ENCODE data around the gene STC2.

Gene STC2

DNA sequence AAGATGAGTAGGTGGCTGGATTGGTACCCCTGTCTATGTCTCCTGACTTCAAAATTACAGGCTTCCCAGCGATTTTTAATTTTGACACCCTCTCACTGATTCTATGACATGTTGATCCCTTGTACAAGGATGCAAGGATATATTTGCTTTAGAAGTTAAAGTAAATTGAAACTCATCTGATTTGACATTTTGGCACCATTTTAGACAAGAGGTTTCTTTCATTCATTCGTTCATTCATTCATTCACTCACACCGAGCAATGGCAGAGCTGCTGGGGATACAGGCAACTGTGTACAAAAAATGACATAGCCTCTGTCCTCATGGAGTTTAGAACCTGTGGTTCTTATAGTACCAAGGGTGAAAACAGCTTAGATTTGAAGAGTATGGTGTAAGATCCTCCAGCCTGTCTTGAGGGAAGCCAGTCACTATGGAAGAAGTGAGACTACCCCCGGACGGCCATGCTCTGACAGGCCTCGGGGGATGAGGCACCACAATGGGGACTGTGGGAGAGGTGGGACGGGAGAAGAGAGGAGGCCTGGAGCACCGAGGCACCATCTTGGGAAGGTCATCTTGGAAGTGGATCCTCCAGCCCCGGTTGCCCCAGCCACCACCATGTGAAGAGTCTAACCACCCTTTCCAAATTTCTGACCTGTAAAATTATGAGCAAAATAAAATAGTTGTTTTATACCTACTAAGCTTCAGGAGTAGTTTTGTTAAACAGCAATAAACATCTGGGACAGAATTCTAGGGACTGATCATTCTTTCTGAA lies 16.2 kb downstream of the STC2 start:
- no peak for DNase-seq

DNA sequence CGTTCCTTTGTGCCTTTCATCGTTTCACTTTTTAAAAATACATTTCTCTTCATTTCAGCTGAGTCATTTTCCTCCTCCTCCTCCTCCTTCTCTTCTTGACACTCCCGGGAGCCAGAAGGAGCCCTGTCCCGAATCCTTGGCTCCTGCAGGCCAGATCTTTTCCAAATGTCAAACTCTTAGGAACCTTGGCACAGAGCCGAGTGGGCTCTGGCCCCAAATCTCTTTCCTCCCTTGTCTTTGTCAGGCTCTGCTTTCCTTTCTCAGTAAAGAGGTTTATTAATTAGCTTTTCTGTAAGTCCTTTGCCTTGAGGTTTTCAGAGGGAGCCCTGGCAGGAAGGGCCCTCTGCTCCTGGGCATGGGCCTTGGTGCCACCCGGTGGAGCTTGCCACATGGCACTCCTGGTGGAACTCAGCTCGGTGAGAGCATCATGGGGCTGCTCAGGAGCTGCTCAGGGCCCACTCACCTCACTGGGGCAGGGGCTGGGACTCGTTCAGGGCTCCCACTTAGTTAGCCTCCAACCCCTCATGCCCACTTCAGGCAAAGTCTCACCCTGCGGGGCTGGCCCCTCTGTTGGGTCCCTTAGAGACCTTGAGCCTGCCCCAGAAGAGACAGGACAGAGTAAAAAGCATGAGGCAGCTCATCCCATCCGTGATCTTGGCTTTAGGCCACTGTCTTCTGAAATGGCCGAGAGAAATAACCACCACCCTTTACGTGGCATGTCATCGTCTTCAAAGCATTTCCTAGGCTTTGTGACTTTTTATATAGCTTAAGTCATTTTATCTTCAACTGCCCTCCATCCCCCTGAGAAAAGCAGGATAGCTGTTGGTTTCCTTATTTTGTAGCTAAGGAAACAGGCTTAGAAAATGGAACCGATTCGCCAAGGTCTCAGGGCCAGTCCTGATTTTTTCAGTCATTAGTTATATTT lies 17.1 kb downstream of the STC2 start:
- DNase-seq: no peak

DNA sequence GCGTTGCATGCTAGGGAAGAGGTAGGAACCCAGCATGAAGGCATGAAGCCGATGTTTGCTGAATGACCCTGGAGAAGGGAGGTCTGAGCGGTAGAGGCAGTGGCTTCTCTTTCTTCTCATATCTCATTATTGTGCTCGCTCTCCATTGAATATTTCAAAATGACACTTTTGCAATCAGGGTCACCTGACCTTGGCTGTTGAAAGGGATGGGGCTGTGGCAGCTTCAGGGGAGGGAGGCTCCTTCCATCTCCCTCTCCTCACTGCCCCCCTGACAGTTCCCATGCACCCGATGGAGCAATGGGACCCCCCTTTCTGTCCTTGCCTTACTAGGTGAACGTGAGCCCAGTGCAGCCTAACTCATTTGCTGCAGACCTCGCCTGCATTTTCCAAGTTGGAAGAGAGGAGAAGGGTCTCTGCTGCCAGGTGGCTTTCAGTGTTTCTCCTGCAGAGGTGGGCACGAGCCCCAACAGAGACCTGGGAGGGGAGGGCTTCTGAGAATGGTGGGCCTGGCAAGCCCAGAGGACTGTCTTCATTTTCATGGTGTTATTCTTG lies 17.9 kb downstream of the STC2 start:
- no peak for DNase-seq

DNA sequence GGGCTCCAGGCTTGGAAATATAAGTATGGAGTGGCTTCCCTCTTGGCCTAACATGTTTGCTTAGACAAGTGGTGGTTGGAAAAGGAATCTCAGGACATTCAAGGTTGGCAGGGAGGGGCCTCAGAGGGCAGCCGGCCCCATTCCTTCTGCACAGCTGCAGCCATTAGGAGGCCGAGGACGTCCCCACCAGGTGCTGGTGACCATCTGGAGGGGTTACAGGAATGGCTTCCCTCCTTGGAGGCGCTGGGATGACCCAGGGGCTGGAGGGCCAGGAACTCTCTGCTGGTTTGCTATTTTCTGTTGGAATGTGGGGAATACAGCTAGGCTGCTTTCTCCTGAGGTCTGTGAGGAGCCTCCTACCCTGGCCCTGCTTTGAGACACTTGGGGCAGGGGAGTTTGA lies 18.5 kb downstream of the STC2 start:
- DNase-seq: no peak

DNA sequence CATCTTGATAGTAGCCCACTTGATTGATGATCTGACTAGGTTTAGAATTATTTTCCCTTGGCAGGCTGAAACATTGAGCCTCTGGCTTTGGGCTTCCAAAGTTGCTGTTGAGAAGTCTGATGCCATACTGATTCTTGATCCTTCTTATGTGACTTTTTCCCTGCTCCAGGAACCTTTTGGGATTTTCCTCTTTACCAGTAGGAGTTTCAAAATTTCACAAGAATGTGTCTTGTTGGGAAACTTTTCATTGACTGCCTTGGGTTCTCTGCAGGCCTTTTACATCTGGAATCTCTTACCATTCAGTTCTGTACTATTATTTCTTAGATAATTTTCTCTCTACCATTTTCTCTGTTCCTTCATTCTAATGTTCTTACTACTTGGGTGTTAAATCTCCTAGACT lies 20.0 kb downstream of the STC2 start:
- DNase-seq: no peak

DNA sequence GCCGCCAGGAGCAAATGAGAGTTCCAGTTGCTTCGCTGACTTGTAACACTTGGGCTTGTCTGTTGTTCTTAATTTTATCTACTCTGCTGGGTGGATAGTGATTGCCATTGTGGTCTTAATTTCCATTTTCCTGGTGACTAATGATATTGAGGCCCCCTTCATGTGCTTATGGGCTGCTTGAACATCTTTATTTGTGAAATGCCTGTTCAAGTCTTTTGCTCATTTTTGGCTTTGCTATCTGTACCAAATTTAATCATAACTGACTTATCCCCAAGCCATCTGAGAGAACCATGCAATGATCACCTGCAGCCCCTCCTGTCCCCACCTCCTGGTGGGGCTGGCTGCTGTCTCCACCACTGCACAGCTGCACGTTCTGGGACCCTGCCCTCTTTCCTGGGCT lies 20.5 kb downstream of the STC2 start:
- DNase-seq: no peak

DNA sequence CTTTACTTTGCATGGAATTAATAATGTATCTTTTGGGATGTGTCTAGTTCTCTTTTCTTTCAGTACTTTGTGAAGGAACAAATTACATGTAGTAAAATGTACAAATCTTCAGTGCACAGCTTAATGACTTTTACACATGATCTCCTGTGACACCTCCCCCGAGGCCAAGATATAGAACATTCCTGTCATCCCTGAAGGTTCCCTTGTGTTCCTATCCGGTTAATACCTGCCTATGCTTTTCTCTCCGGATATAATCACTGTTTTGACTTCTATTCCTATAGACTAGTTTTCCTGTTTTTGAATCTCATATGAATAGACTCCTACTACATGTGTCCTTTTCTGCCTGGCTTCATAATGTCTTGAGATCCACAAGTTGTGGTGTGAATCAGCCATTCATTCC lies 21.5 kb downstream of the STC2 start:
- DNase-seq: no peak

DNA sequence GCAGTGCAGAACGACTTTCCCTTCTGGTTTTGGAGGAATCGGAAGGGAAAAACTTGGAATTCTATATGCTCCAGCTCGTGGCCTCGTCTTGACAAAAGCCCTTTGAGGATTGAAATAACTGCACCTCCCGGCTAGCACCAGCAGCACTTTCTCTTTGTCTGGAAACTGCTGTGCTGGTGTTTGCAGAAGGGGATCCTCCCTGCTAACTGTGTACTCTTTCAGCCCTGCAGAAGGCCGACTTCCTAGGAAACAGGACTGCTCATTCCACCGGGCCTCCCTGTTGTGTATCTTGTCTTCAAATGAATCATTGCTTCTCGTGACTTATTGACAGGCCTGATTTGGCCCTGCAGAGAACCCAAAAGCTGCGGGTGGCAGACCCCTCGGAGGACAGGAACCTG lies 23.6 kb downstream of the STC2 start:
- DNase-seq: no peak

DNA sequence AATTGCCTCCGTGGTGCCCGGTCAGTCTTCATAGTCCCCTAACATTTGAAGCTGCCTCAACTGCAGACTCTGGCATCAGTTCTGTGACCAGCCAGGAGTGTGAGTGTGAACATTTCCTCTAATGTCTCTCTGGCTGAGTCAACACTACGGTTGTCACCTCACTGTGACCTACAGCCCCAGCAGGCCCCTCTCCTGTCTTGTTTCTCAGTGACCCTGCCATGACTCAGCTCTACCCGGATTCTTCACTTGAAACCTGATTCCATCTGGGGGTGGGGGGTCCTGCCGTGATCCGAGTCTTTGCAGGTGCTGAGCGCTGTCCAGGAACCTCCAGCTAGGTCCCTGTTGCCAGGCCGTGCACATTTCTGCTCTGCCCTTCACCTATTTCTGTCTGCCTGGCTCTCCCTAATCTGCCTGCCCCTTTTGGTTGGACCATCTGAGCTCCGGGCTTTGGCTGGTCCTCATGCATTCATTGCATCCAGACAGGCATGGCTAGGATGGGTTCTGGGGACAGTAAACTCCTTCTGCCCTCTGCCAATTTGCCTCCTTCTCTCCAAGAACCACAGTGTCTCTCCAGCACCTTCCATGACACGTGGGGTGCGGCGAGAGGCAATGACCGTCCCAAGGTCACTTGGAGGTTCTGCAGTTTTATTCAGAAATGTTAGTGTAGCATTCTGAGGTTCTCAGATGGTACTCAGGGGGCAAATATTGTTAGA lies 24.2 kb downstream of the STC2 start:
- DNase-seq: no peak

DNA sequence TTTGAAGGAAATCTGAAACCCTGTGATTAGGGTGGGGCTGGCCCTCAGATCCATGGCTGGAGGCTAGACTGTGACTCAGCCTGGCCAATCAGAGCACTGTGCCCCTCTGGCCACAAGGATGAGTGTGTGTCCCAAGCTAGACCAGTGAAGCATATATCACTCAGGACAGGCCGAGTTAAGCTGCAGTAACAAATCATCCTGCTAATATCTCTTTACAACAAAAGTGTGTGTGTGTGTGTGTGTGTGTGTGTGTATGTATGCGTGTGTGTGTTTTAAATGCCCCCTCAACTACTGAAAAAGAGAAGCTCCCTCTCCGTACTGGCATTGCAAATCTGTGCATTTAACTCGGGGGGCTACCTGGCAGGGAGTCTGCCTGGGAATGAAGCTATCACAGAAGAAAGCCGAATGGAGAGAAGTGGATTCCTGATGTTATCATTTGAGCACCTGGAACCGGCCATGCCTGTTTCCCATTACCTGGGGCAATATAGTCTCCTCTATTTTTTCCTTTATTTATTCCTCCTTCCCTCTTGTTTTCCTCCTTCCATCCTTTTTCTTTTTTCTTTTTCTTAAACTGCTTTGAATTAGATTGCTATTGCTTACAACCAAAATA lies 25.6 kb downstream of the STC2 start:
- no peak for DNase-seq

DNA sequence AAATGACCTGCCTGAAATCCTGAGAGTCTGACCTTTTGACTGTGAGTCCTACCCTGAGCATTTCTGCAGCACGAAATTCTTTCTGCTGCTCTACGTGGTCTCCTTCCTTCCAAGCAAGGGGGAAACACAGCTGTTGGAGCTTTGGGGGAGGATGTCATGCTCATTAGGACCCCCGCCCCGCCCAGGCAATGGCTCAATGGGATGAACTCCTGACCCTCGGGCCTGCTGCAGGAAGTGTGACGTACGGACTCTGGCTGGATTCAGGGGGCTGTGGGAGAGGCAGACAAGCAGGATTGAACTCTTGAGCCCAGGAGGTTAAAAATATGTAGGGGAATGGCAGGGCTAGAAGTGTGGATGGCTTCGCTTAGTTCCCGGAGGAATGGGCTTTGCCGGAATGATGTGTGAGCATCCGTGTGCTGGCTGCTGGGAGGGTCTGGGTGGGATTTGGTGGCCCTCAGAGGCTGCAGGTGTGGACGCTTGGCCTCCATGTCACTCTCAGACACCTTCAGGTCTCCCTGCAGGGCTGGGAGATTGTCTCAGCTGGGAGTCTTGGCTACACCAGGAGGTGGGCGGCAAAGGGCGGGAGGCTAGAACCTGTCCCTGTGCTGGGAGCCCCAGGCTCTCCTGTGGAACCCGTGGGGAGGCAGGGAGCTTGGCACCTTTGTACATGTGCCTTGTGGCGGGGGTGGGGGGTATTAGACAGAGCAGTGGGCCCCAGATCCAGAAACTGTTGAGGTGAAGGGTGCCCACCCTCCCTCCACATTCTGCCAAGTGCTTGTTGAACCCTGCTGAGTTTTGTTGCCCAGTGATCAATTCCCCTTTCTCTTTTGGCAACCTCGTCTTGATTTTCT lies 26.3 kb downstream of the STC2 start:
- no peak for DNase-seq

DNA sequence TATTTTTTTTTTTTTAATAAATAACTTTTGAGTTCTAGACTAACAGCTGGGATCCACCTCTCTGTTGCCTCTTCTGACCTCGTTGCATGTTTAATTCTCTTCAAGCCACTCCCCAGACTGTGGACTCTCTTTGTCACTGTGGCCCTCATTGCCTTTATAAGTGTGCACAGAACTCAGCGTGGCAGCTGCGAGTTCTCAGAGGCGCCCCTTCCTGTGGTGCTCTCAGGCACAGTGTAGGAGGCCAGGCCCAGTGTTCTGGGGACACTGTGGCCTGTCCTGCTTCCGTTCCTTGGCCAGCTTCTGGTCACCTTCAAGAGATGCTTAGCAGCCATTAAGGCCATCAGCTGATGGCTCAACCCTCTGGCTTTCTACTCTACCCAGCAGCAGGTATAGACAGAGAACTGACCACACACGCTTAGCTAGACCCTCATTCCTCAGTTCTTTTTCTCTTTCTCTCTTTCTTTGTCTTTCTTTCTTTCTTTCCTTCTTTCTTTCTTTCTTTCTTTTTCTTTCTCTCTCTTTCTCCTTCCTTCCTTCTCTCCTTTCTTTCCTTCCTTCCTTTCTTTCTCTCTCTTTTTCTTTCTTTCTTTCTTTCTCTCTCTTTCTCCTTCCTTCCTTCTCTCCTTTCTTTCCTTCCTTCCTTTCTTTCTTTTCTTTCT lies 27.7 kb downstream of the STC2 start:
- no peak for DNase-seq

DNA sequence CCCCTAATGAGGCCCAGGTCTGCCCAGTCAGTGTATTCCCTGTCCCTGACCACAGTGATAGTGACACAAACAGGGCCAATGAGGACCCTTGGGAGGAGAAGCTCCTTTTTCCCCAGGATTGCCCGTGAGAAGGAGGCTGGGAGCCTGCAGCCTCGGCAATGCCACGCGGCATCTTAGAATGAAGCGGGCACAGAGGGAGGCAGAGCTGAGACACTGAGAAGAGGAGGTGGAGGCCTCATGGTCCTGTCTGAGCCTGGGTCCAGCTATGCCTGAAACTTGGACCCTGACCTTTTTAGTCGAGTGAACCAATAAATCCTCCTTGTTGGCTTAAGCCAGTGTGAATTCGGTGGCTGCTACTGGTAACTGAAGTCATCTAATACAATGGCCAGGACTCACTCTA lies 28.4 kb downstream of the STC2 start:
- DNase-seq: no peak

DNA sequence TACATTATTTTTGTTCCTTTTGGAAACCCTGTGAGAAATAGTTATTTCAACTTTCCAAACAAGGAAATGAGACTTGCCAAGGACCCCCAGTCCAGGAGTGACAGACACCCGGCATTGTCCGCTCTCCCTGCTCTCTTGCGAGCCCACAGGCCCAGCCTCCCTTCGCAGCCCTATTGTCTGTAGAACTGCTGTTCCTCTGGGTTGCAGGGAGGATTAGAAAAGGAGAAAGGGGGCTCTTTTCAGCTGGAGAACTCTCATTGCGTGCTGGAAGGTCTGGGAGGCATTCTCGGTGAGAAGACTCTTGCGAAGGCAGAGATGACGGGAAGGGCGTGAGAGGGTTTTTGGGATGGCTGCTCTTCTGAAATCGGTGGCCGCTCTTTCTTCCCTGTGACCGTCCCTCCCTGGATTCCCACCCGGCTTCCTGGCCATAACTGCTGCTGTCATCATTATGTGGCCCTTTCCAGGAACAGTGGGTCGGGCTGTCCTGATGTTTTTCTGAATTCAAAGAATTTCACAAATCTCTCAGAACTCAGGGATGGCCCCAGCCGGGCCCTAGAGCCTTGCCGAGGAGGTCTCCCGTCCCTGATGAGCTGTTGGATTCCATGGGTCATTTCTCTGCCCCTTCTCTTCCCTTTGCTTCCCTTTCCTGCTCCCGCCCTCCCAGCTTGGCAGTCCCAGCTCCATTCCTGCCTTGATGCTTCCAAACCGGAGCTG lies 29.8 kb downstream of the STC2 start:
- DNase-seq: no peak

DNA sequence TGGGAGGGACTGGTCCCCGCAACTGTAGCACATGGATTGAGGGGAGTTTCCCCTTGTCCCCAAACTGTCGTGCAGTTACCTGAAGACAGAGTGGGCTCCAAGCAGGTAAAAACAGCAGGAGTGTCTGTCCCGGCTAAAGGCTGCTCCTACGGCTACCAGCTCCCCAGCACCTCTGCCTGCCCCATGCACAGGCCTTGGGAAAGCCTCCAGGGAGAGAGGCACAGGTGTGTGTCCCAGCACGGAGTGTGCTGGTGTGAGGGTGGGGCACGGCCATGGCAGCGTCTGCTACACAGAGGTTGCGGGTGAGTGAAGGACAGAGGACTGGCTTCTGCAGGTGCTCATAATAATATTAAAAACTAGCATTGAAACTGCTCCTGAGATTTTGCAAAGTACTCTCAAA lies 30.4 kb downstream of the STC2 start:
- DNase-seq: no peak

DNA sequence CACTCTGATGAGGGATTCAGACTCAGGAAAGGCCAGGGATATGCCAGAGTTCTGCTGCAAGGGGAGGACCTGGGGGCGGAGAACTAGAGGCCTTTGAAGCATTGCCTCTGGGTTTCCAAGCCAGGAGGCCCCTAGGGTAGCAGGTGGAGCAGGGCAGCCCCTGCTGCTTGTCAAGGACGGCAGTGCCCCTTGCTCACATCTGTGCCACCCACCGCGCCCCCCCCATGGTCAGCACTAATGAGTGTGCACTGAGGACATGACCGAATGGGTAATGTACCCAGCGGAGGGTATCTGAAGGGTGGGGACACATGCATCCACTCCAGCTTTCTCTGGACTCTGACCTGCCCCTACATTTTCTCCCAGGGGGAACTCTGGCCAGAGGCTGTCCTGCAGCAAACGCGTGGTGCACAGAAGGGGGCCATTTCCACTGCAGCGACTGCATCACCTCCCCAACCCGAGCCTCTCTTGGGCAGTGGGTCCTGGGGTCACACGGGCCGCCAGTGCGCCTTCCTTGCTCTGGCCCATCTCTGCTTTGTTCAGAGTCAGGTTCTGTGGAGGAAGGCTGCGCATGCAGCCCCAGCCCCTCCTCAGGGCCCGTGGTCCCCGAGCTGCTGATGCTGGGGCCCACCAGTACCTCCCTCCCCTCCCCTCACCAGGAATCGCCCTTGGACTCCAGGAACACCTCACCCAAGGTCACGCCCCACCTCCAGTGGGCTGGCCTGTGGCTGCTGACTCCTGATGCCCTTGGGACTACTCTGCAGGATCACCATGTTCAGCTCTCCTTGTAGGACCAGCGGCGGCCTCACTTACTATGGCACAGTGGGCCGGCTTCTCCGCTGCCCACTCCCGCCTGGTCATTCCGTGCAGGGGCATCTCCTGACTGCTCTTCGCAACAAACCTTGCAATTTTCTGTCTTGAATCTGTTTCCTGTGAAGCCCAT lies 31.2 kb downstream of the STC2 start:
- DNase-seq: no peak

DNA sequence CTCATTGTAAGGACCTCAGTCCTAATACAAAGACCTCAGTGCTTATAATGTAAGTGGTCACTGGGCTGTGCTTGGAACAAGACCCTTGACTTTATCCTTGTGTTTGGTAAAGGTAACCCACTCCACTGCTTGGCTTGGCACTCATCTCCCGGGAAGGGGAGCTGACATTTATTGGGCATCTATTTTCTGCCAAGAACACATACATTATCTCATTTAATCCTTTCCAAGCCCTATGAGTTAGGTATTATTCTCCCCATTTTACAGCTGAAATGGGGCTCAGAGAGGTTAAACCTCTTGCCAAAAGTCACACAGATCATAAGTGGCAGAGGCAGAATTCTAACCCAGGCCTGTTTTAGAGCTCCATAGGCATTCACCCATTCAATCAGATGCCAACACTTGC lies 32.4 kb downstream of the STC2 start:
- no peak for DNase-seq

DNA sequence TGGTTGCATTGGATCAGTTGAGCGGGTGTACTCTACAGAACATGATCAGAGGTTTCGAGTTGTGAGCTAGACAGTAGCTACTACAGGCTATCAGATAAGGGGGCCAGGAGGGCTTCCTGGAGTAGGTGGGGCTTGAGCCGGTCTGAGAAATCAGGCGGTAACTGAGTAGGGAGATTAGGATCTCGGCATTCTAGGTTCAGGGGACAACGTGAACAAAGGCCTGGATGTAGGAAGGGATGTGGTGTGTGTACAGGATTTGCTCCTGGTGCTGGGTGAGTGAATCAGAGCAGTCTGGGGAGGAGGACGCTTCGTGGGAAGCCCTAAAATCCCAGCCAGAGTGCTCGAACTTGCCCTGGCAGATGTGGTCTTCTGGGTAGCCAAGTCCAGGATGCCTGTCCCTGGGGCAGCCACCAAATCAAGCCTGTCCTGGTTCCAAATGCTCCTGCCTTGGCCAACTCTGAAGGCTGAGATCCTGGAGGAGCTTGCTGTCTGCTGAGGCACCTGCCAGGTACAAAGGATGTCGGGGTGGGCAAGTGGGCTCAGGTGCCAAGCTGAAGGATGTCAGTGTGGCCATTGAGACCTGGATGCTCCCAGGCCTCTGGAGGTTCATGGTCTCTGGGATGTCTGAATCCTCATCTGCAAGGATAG lies 33.4 kb downstream of the STC2 start:
- DNase-seq: no peak

Measured in activated effector memory CD4-positive, alpha-beta T cell treated with anti-CD3 and anti-CD28 coated beads, Interleukin-2, amount 50 U/mL, for 16 hours (primary cell).